Measurements from ENCODE around the gene SLBP.
A peak's percentile ranks its signal among the peaks of the same experiment; 100 is the strongest.

Gene SLBP

GRCh38 chr4:1749370-1749769 is 37.3 kb upstream of the SLBP start:
- no peak for DNase-seq (ENCODE audit: low read depth in 3 of 3)

- DNase-seq (ENCODE audit: low read depth in 3 of 3): peak; percentile 64 to 85 (median 64)
Observed at GRCh38 chr4:1748465-1748995, 36.4 kb upstream of the SLBP start.

- no peak for DNase-seq (ENCODE audit: low read depth in 3 of 3)
Observed at GRCh38 chr4:1747603-1747967, 35.5 kb upstream of the SLBP start.

- DNase-seq (ENCODE audit: low read depth in 3 of 3): no peak
Observed at GRCh38 chr4:1746919-1747602, 34.9 kb upstream of the SLBP start.

- peak; percentile 65 to 83 (median 67) for DNase-seq (ENCODE audit: low read depth in 3 of 3)
Observed at GRCh38 chr4:1746265-1746691, 34.2 kb upstream of the SLBP start.

- DNase-seq (ENCODE audit: low read depth in 3 of 3): no peak
Observed at GRCh38 chr4:1745697-1746096, 33.6 kb upstream of the SLBP start.

GRCh38 chr4:1745165-1745564 is 33.0 kb upstream of the SLBP start:
- DNase-seq (ENCODE audit: low read depth in 3 of 3): no peak

- DNase-seq (ENCODE audit: low read depth in 3 of 3): no peak
Observed at GRCh38 chr4:1744552-1744951, 32.4 kb upstream of the SLBP start.

- no peak for DNase-seq (ENCODE audit: low read depth in 3 of 3)
Observed at GRCh38 chr4:1743975-1744374, 31.9 kb upstream of the SLBP start.

- no peak for DNase-seq (ENCODE audit: low read depth in 3 of 3)
Observed at GRCh38 chr4:1743551-1743950, 31.4 kb upstream of the SLBP start.

GRCh38 chr4:1741208-1741607 is 29.1 kb upstream of the SLBP start:
- no peak for DNase-seq (ENCODE audit: low read depth in 3 of 3)

- DNase-seq (ENCODE audit: low read depth in 3 of 3): no peak
Observed at GRCh38 chr4:1740021-1740545, 28.0 kb upstream of the SLBP start.

GRCh38 chr4:1739358-1739757 is 27.2 kb upstream of the SLBP start:
- no peak for DNase-seq (ENCODE audit: low read depth in 3 of 3)

- no peak for DNase-seq (ENCODE audit: low read depth in 3 of 3)
Observed at GRCh38 chr4:1738410-1738809, 26.3 kb upstream of the SLBP start.

GRCh38 chr4:1737666-1738065 is 25.5 kb upstream of the SLBP start:
- no peak for DNase-seq (ENCODE audit: low read depth in 3 of 3)

- DNase-seq (ENCODE audit: low read depth in 3 of 3): no peak
Observed at GRCh38 chr4:1736812-1737211, 24.7 kb upstream of the SLBP start.

GRCh38 chr4:1735215-1735614 is 23.1 kb upstream of the SLBP start:
- no peak for DNase-seq (ENCODE audit: low read depth in 3 of 3)

- DNase-seq (ENCODE audit: low read depth in 3 of 3): no peak
Observed at GRCh38 chr4:1732911-1733310, 20.8 kb upstream of the SLBP start.

GRCh38 chr4:1731180-1731579 is 19.1 kb upstream of the SLBP start:
- DNase-seq (ENCODE audit: low read depth in 3 of 3): no peak

- no peak for DNase-seq (ENCODE audit: low read depth in 3 of 3)
Observed at GRCh38 chr4:1730532-1731135, 18.5 kb upstream of the SLBP start.

- no peak for DNase-seq (ENCODE audit: low read depth in 3 of 3)
Observed at GRCh38 chr4:1728061-1728980, 16.2 kb upstream of the SLBP start.

Measured in stimulated activated CD4-positive, alpha-beta T cell treated with anti-CD3 and anti-CD28 coated beads, TNF-alpha, amount 100 ng/mL, for 24 hours (primary cell).